ENCODE results near the gene TPM3. TPM values are rescaled to one million over a fixed set of nuclear protein-coding genes. Genes with fewer than 3 reads are reported as not detected.

Gene TPM3
- total RNA-seq, 3 donors from 2014 or later, result 260 to 585 (median 412) TPM

- no peak for TF ChIP-seq CTCF (IDR thresholded peaks at IDR 0.05)
- peak in 2 of 3 donors; percentile 38 to 40 for DNase-seq
- ATAC-seq, result peak; percentile 1
- intact Hi-C loops (cut with DNase I, micrococcal nuclease), result no loop called here
- no peak overlapping the region for H3K4me3 ChIP-seq
- no peaks in the 10 kb centered on the region for H3K9me3 ChIP-seq
- peaks cover 65% of the 10 kb centered on the region for H3K4me1 ChIP-seq (ENCODE audit: low read depth)
- no peaks in the 10 kb centered on the region for H3K36me3 ChIP-seq (ENCODE audit: low read depth)
Measured at GRCh38 chr1:154179946-154180687, 11.8 kb downstream of the TPM3 start.

GRCh38 chr1:154178911-154179811 is 12.7 kb downstream of the TPM3 start:
- TF ChIP-seq CTCF (IDR thresholded peaks at IDR 0.05), result no peak
- ATAC-seq (peak; percentile 30), DNase-seq (peak in 2 of 3 donors; percentile 39 to 58)
- H3K36me3 ChIP-seq (ENCODE audit: low read depth), result no peaks in the 10 kb centered on the region
- intact Hi-C loops (cut with DNase I, micrococcal nuclease), result no loop called here
- peaks cover 65% of the 10 kb centered on the region for H3K4me1 ChIP-seq (ENCODE audit: low read depth)
- H3K9me3 ChIP-seq, result no peaks in the 10 kb centered on the region
- H3K4me3 ChIP-seq, result no peak overlapping the region

- no peak for TF ChIP-seq CTCF (IDR thresholded peaks at IDR 0.05)
- no peaks in the 10 kb centered on the region for H3K9me3 ChIP-seq
- ATAC-seq, result no peak
- intact Hi-C loops (cut with DNase I, micrococcal nuclease), result no loop called here
- no peaks in the 10 kb centered on the region for H3K36me3 ChIP-seq (ENCODE audit: low read depth)
- no peak for DNase-seq
- H3K4me1 ChIP-seq (ENCODE audit: low read depth), result peaks cover 65% of the 10 kb centered on the region
- H3K4me3 ChIP-seq, result no peak overlapping the region
Measured at GRCh38 chr1:154178013-154178412, 13.9 kb downstream of the TPM3 start.

GRCh38 chr1:154176337-154176736 is 15.6 kb downstream of the TPM3 start:
- H3K4me3 ChIP-seq, result no peak overlapping the region
- intact Hi-C loops (cut with DNase I, micrococcal nuclease), result no loop called here
- H3K9me3 ChIP-seq, result no peaks in the 10 kb centered on the region
- peaks cover 4% of the 10 kb centered on the region for H3K36me3 ChIP-seq (ENCODE audit: low read depth)
- ATAC-seq, result peak; percentile 73
- H3K4me1 ChIP-seq (ENCODE audit: low read depth), result peaks cover 59% of the 10 kb centered on the region
- DNase-seq, result peak in 1 of 3 donors; percentile 73
- no peak for TF ChIP-seq CTCF (IDR thresholded peaks at IDR 0.05)

GRCh38 chr1:154174654-154175053 is 17.2 kb downstream of the TPM3 start:
- Histone ChIP-seq H3K36me3 (ENCODE audit: low read depth) (peaks cover 8% of the 10 kb centered on the region), H3K9me3 (no peaks in the 10 kb centered on the region), H3K4me3 (no peak overlapping the region), H3K4me1 (ENCODE audit: low read depth) (peaks cover 42% of the 10 kb centered on the region)
- ATAC-seq (no peak), DNase-seq (no peak)
- no peak for TF ChIP-seq CTCF (IDR thresholded peaks at IDR 0.05)
- intact Hi-C loops (cut with DNase I, micrococcal nuclease), result no loop called here

All from mucosa of descending colon (tissue), 3 donors.